ENCODE measurements around the gene PADI6. TPM values are rescaled to one million over a fixed set of nuclear protein-coding genes. Genes with fewer than 3 reads are reported as not detected.
"Not testable (repeated sequence)": the region's sequence is repeated elsewhere in the genome, so short reads cannot be mapped to it uniquely, and the experiment has no call there.

PADI6 gene
- not detected in 2 replicates for total RNA-seq

- DNase-seq (ENCODE audit: low read depth, low spot score), result no peak
Measured at GRCh38 chr1:17371896-17372295, at the start of gene PADI6. TSS of gene PADI6 (plus strand) at chr1:17372196. CDS start at chr1:17372246, 50 bp downstream.

- no peak for DNase-seq (ENCODE audit: low read depth, low spot score)
Measured at GRCh38 chr1:17328855-17329254, 43.1 kb upstream of the PADI6 start.

- DNase-seq (ENCODE audit: low read depth, low spot score), result no peak
Measured at GRCh38 chr1:17329610-17330009, 42.4 kb upstream of the PADI6 start.

GRCh38 chr1:17330856-17331255 is 41.1 kb upstream of the PADI6 start:
- no peak for DNase-seq (ENCODE audit: low read depth, low spot score)

GRCh38 chr1:17333081-17333480 is 38.9 kb upstream of the PADI6 start:
- DNase-seq (ENCODE audit: low read depth, low spot score), result no peak

- DNase-seq (ENCODE audit: low read depth, low spot score), result peak; percentile 8
Measured at GRCh38 chr1:17335821-17336710, 35.9 kb upstream of the PADI6 start.

- no peak for DNase-seq (ENCODE audit: low read depth, low spot score)
Measured at GRCh38 chr1:17338706-17339493, 33.1 kb upstream of the PADI6 start.

GRCh38 chr1:17339521-17339920 is 32.5 kb upstream of the PADI6 start:
- DNase-seq (ENCODE audit: low read depth, low spot score), result no peak

- no peak for DNase-seq (ENCODE audit: low read depth, low spot score)
Measured at GRCh38 chr1:17340358-17340757, 31.6 kb upstream of the PADI6 start.

- no peak for DNase-seq (ENCODE audit: low read depth, low spot score)
Measured at GRCh38 chr1:17342014-17342441, 30.0 kb upstream of the PADI6 start.

GRCh38 chr1:17345506-17345905 is 26.5 kb upstream of the PADI6 start:
- not testable (repeated sequence) for DNase-seq (ENCODE audit: low read depth, low spot score)

GRCh38 chr1:17346046-17346789 is 25.8 kb upstream of the PADI6 start:
- DNase-seq (ENCODE audit: low read depth, low spot score), result no peak

- DNase-seq (ENCODE audit: low read depth, low spot score), result no peak
Measured at GRCh38 chr1:17347769-17348592, 24.0 kb upstream of the PADI6 start.

GRCh38 chr1:17348593-17349234 is 23.3 kb upstream of the PADI6 start:
- no peak for DNase-seq (ENCODE audit: low read depth, low spot score)

- DNase-seq (ENCODE audit: low read depth, low spot score), result no peak
Measured at GRCh38 chr1:17350083-17350482, 21.9 kb upstream of the PADI6 start.

- DNase-seq (ENCODE audit: low read depth, low spot score), result no peak
Measured at GRCh38 chr1:17350928-17351446, 21.0 kb upstream of the PADI6 start.

- no peak for DNase-seq (ENCODE audit: low read depth, low spot score)
Measured at GRCh38 chr1:17351598-17352324, 20.2 kb upstream of the PADI6 start.

GRCh38 chr1:17352419-17352909 is 19.5 kb upstream of the PADI6 start:
- DNase-seq (ENCODE audit: low read depth, low spot score), result no peak

- no peak for DNase-seq (ENCODE audit: low read depth, low spot score)
Measured at GRCh38 chr1:17355898-17356297, 16.1 kb upstream of the PADI6 start.
